Measurements from ENCODE around the gene CALML4. TPM values are rescaled to one million over a fixed set of nuclear protein-coding genes. Genes with fewer than 3 reads are reported as not detected.

Gene CALML4
- total RNA-seq, 2 donors from 2014 or later, result 4.5 to 18.8 TPM

- no peaks in the 10 kb centered on the region for H3K4me1 ChIP-seq (replicated peaks)
- no peaks in the 10 kb centered on the region for H3K36me3 ChIP-seq
- intact Hi-C loops (cut with DNase I), result no loop called here
- no peak for DNase-seq (ENCODE audit: low spot score)
- no peak overlapping the region for H3K27ac ChIP-seq
- H3K9me3 ChIP-seq, result no peaks in the 10 kb centered on the region
- TF ChIP-seq POLR2A (IDR thresholded peaks at IDR 0.05) (no peak), CTCF (IDR thresholded peaks at IDR 0.05) (no peak)
- no peaks in the 10 kb centered on the region for H3K27me3 ChIP-seq (replicated peaks; ENCODE audit: insufficient read depth)
- H3K4me3 ChIP-seq, result no peak overlapping the region
Measured at GRCh38 chr15:68163191-68163590, 41.9 kb downstream of the CALML4 start.

- Histone ChIP-seq H3K9me3 (no peaks in the 10 kb centered on the region), H3K27ac (no peak overlapping the region)
- intact Hi-C loops (cut with DNase I), result loop anchor here (10.0 kb wide), 1 partner anchor 103 kb away; the partner anchor contains the start of gene PIAS1
Measured at GRCh38 chr15:68158046-68158628, 47.0 kb downstream of the CALML4 start.

DNA sequence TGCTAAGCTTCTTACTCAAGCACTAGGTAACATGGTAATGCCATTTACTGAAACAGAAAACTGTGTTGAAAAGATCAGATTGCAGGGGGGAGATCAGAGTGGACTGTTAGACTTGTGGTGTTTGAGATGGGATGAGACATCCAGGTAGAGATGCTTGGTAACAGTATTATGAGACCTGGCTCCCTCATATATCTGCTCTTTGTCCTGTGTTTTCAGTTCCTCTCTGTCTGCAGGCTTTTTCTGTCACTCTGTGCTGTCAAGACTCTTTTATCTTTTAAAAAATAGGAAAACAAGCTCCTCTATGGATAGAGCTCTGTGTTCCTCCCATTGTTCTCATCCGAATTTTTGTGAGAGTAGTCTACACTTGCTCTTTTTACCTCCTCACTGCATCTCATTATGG, 48.1 kb downstream of the CALML4 start:
- intact Hi-C loops (cut with DNase I), result loop anchor here (2.0 to 10.0 kb wide), 2 partner anchors 102 to 294 kb away; partner anchors contain the start of gene PIAS1
- H3K4me1 ChIP-seq (replicated peaks), result no peaks in the 10 kb centered on the region
- H3K27me3 ChIP-seq (replicated peaks; ENCODE audit: insufficient read depth), result no peaks in the 10 kb centered on the region
- no peak for DNase-seq (ENCODE audit: low spot score)
- H3K27ac ChIP-seq, result no peak overlapping the region
- H3K9me3 ChIP-seq, result no peaks in the 10 kb centered on the region
- WGBS, result 0% methylated on average over 1 of the region's 1 CpG
- H3K36me3 ChIP-seq, result peaks cover 0 to 4% of the 10 kb centered on the region in 2 donors
- TF ChIP-seq CTCF (IDR thresholded peaks at IDR 0.05) (no peak), POLR2A (IDR thresholded peaks at IDR 0.05) (no peak), POLR2AphosphoS5 (IDR thresholded peaks at IDR 0.05) (no peak)
- no peak overlapping the region for H3K4me3 ChIP-seq

More at GRCh38 chr15:68158046-68158628, 47.0 kb downstream of the CALML4 start:
- no peak for DNase-seq (ENCODE audit: low spot score)
- Histone ChIP-seq H3K27me3 (replicated peaks; ENCODE audit: insufficient read depth) (no peaks in the 10 kb centered on the region), H3K4me1 (replicated peaks) (no peaks in the 10 kb centered on the region), H3K4me3 (no peak overlapping the region), H3K36me3 (peaks cover 0 to 4% of the 10 kb centered on the region in 2 donors)
- no peak for TF ChIP-seq POLR2A (IDR thresholded peaks at IDR 0.05)
- TF ChIP-seq POLR2AphosphoS5 (IDR thresholded peaks at IDR 0.05), result no peak
- no peak for TF ChIP-seq CTCF (IDR thresholded peaks at IDR 0.05)
- 43% methylated on average over 3 of the region's 3 CpGs for WGBS

- TF ChIP-seq POLR2AphosphoS5 (IDR thresholded peaks at IDR 0.05), result peak; percentile 66
- peak; percentile 49 to 84 (median 76) for TF ChIP-seq CTCF (IDR thresholded peaks at IDR 0.05)
- TF ChIP-seq POLR2A (IDR thresholded peaks at IDR 0.05), result no peak
- Histone ChIP-seq H3K4me1 (replicated peaks) (no peaks in the 10 kb centered on the region), H3K27ac (no peak overlapping the region), H3K4me3 (no peak overlapping the region), H3K36me3 (peaks cover 0 to 4% of the 10 kb centered on the region in 2 donors), H3K27me3 (replicated peaks; ENCODE audit: insufficient read depth) (no peaks in the 10 kb centered on the region), H3K9me3 (no peaks in the 10 kb centered on the region)
- intact Hi-C loops (cut with DNase I), result loop anchor here (10.0 kb wide), 1 partner anchor 100 kb away; the partner anchor contains the start of gene PIAS1
- DNase-seq (ENCODE audit: low spot score), result peak; percentile 35
- WGBS, result 32% methylated on average over 4 of the region's 4 CpGs
Measured at GRCh38 chr15:68154923-68155559, 50.1 kb downstream of the CALML4 start.

Data from prostate gland (tissue), 2 donors.